Measurements from ENCODE around the gene INTU.
"Not testable (repeated sequence)": the region's sequence is repeated elsewhere in the genome, so short reads cannot be mapped to it uniquely, and the experiment has no call there.

The INTU gene

DNA sequence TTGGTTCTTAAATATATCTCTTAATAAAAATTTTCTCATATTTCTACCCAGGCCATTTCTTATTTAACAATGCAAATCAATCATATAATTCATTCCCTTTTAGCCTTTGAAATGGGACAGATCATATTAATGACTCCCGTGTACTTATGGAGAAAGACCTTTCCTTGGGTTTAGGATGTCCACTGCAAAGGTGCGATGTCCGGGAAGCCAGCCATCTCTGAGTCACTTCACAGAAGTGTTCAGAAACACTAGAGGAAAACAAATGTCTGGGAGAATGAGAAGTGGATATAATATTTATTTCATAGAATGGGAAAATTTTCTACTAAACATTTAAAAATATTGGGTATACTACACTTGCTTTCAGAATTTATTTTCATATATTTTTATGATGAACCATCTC is 15.3 kb downstream of the INTU start:
- no peak for DNase-seq

DNA sequence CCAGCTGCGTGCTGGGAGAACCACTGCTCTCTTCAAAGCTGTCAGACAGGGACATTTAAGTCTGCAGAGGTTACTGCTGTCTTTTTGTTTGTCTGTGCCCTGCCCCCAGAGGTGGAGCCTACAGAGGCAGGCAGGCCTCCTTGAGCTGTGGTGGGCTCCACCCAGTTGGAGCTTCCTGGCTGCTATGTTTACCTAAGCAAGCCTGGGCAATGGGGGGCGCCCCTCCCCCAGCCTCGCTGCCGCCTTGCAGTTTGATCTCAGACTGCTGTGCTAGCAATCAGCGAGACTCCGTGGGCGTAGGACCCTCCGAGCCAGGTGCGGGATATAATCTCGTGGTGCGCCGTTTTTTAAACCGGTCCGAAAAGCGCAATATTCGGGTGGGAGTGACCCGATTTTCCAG is 22.8 kb downstream of the INTU start:
- not testable (repeated sequence) for DNase-seq

DNA sequence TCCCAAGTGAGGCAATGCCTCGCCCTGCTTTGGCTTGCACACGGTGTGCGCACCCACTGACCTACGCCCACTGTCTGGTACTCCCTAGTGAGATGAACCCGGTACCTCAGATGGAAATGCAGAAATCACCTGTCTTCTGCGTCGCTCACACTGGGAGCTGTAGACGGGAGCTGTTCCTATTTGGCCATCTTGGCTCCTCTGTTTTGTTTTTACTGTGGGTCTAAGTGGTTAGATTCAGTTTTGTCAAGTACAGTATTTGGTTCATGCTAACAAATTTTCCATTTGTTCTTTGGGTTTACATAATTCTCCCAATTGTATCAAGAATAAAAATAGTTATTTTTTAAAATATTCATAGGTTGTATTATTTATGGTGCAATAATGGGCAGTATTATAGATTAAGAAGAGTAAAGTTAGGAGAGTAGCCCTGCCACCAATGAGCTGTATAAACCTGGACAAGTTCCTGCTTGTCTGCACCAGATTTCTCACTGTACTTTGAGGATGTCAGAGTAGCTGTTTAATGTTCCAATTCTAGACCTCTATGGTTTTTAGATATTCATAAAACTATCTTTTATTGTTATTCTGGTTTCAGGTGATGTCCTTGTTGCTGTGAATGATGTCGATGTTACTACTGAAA is 23.4 kb downstream of the INTU start:
- no peak for DNase-seq

DNA sequence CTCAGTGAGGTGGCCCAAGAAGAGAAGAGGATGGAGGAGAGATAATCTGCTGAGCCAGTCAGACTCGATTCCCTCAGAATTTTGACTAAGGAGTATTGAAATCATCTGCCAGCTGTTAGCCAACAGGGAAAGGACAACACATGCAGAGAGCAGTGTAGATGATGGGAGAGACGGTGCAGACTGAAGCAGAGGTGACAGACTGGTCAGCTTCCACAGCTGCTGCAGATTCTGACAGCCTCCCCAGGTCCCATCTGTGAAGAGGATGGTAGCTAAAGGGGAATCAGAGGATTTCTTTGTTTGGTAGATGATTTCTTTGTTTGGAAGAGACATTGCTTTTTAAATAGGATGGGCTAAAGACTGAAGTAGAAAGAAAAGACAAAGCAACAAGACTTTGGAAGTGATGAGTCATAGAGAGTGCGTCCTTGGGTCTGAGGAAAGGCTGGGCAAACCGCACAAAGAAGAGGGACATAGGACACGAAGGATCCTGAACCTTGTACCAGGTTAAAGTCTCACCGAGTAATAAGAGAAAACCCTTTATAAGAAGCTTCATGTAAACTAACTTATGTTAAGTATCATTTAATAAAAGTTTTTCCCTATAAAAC is 27.6 kb downstream of the INTU start:
- no peak for DNase-seq

DNA sequence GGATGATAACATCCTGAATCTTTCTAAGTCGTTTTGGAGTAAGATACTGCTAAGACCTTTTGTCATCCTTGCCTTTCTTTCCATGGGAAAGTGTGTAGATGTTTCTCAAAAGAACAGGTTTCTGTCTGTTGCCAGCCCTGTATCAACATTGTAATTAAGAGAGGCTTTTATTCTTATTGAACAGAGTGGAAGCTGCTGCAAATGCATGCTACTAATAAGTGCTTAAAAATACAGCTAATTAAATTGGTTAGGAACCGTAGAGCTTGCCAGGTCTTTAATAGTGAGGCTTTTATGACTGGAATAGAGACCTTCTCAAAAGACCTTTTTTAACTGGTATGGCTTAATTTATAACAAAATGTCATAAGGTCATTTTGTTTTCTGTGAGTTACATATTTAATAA is 34.4 kb downstream of the INTU start:
- DNase-seq, result no peak

DNA sequence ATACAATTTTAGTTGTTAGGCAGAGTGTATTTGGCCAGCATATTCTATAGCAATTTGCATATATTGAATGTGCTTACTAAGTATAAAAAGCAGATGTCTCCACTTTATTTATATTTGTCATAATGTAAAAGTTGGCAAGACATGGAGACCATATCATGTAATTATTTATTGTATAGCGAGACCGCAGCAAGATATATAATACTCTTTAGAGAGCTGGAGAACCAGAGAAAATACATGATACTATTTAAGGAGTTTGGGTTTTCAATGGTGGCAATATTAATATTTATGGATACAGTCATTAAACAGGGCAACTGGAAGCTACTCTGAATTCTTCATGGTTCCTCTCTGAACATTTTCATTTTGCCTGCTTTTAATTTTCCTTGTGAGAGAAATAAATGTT is 35.0 kb downstream of the INTU start:
- no peak for DNase-seq

DNA sequence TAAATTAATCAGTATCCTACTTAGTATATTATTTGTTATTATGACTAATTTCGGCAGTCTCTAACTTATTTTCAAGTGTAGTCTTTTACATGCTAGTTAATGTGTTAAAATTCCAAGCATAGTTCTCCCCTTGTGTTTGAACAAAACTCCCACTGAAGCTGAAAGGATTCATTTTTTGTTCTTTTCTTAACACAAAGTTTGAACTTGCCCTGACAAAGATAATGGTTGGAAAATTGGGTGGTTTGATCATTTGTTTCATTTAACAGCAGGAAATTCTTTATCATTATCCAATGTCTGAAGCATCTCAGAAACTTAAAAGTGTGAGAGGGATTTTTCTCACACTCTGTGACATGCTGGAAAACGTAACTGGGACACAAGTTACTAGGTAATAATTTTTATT is 36.0 kb downstream of the INTU start:
- no peak for DNase-seq

DNA sequence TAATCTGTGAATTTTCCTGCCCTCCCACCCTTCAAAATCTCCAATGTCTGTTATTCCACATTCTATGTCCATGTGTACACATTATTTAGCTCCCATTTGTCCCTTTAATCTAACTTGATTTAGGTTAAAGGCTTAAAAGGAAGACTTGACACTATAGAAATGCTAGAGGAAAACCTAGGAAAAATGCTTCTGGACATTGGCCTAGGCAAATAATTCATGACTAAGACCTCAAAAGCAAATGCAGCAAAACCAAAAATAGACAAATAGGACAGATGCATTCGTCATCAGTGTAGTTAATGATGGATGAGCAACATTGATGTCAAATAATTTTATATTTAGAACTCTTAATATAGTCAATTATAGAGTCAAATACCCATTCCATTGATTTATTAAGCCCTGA is 36.9 kb downstream of the INTU start:
- no peak for DNase-seq

DNA sequence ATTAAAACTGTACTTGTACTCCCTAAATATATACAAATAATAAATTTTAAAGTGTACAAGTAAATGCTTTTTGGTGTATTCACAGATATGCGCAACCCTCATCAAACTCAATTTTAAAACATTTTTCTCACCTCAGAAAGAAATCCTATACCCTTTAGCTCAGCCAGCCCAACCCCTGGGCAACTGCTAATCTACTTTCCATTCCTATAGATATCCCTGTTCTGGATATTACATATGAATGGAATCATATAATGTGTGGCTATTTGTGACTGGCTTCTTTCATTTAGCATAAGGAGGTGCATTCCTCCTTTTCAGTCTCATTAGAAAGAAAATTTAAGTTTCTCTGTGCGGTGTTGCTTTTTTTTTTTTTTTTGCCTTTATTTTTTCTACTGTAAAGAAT is 39.4 kb downstream of the INTU start:
- DNase-seq, result no peak

DNA sequence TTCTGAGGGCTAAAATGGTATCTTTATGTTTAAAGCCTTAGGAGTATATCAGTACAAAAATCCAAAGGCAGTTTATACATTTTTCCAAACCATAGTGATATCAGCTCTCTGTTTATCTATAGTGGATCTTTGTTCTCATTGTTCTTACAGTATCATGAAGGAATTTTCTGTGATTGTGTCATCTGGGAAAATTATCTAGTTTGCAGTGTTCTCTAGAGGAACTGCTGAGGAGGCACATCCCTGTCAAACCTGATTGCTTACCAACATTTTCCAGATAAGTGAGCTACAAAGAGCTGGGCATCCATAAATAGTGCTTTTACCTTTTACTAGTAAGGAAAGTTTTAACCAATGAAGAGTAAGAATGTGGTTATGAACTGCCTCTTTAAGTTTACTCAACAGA is 52.5 kb downstream of the INTU start:
- no peak for DNase-seq

DNA sequence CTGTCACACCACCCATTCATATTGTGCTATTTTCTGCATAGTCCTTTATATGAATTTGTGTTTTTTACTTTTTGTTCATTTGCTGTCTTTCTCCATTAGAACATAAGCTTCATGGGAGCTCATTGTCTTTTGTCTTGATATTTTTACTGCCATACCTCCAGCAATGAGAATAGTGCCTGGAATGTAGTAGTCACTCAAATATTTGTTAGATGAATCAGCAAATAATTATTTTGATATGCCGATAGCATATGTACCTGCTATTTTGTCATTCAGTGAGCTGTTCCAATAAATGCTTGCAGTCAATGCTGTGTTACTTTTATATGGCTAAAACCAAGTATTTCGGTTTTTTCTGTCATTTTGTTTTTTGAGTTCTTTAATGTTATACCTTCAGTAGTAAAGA is 53.9 kb downstream of the INTU start:
- DNase-seq, result no peak

DNA sequence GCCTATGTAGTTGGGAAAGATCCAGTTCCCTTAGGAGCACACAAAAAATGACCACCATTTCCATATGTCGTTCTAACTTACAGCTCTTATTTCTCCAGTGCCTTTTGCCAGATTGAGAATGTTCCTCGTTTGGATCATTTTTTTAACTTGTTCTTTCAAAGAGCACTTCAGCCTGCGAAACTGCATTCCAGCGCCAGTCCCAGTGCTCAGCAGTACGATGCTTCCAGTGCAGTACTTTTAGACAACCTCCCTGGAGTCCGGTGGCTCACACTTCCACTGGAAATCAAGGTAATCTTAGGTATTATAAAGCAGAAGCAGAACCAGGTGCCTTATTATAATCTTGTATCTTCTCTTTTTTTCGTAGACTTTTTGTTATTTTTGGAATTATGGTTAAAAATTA is 54.8 kb downstream of the INTU start:
- DNase-seq, result no peak

DNA sequence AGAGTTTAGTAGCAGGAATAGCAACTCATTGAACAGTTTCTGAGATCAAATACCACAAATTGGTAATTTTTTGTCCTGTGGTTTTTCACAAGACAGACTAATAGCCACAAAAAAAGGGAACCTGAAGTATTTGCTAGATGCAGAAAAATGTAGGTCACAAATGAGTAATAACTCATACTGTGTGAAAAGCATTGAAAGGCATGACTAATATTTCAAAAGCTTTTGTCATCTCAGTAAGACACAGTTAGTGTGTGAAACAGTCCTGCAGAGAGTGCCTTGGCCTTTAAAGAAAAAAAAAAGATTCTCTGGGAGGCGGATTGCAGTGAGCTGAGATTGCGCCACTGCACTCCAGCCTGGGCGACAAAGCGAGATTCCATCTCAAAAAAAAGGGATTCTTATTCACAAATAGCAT is 66.0 kb downstream of the INTU start:
- DNase-seq, result no peak

DNA sequence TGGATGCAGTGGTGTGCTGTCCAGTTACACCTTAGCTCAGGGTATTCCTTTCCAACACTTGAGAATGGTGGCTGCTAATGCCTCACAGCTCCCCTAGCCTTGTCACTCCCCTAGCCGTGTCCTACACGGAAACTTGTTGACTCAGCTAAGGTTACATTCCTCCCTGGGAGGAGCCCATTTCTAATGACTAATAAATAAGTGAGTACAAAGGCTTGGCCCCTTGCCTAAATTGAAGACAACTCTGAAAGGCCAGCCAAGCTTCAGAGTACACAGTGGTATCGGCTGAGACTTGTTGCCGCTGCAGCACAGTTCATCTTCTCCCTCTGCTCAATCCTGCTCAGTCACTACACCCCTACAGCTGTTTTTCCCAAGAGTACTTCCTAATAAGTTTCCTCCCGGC is 76.2 kb downstream of the INTU start:
- DNase-seq, result no peak

DNA sequence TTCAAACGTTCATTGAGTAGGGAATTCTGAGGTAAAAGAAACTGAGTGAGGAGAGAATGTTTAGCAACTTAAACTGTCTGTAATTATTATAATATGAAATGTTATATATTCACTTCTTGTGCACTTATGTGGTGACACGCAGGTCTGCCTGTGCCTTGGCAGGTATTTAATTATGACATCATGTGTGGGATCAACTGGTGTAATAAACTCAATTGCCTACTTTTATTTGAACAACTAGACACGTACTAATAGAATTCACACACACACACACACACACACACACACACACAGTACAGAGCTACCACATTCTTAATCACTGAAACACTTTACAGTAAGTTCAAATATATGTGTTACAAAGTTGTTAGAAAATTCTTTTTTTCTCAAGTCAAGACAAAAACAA is 76.7 kb downstream of the INTU start:
- DNase-seq, result no peak

DNA sequence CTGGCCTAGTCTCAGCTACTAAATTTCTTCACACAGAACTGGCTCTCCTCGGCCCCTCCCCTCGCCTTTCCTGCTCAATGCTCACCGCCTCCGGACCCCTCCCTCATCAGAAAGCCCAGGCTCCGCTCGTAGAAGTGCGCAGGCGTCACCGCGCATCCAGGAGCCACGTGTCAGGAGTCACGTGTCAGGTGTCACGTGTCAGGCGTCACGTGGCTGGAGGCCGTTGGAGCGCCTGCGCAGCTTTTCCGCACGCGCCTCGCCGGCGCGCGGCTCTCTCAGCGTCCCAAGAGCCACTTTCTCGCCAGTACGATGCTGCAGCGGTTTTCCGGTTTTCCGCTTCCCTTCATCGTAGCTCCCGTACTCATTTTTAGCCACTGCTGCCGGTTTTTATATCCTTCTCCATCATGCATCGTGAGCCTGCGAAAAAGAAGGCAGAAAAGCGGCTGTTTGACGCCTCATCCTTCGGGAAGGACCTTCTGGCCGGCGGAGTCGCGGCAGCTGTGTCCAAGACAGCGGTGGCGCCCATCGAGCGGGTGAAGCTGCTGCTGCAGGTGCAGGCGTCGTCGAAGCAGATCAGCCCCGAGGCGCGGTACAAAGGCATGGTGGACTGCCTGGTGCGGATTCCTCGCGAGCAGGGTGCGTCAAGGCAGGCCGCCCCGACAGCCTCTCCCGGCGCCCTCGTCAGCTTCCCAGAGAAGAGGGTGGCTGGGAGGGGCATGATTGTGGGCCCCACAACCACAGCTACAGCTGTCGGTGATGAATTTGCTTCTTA is 97.6 kb downstream of the INTU start, which contains the start of gene SLC25A31:
Gene SLC25A31, plus strand, starts transcription at position 259 of the 772 bp plus-strand sequence. Its CDS starts 146 bp downstream, at position 405.
- DNase-seq, result no peak

DNA sequence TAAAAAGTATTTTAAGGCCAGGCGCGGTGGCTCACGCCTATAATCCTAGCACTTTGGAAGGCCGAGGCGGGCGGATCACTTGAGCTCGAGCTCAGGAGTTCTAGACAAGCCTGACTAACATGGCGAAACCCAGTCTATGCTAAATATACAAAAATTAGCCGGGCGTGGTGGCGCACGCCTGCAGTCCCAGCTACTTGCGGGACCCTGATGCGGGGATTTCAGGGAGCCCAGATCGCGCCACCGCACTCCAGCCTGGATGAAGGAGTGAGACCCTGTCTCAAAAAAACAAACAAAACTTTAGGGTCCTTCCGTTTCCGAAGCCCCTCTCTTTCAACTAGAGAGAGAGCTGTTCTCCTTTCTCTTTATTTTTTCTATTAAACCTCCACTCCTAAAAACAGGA is 98.6 kb downstream of the INTU start:
- DNase-seq, result no peak

DNA sequence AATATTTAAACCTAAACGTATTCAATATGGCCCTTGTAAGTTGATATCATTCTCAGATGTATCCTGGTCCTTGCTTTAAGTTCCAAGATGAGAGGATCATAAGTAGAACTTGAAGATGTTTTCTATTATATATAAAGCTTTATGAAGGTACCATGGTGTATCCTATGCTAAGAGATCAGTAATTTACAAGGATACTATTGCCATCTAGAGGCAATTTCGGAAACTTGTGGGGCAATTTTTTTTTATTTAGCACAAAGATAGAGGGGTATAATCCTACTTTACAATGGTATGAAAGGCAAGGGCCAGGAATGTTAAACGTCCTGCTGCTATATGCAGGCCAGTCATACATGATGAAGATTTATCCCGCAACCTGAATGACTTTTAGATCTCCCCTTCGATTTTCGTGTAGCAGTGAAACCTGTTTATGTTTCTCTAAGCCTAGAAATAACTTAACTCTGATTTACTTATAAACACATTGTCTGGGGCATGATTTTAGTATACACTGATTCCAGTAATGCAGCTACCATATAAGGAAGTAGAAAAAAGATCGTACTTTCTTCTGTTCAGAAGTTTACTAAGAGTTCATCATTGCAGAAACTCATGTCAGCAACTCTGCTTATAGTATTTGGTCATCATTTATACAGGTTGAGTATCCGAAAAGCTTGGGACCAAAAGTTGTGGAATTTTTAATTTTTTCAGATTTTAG is 100.0 kb downstream of the INTU start:
- no peak for DNase-seq

DNA sequence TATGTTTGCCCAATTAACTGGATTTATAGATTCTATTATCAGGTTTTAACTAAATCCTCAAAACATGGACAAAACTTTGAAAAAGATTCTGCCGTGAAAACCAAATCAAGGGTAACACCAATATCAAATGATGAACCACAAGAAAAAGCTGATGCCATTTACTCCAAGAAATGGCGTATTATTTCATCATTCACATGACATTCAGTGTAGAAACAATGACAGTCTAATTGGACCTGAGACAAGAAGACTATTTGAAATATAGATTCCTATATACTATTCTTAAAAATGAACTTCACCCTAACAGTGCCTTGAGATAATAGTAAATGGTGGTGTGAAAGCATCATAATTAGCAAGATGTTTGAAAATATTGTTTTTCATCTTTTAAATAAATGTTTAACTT is 102.2 kb downstream of the INTU start:
- DNase-seq, result no peak

DNA sequence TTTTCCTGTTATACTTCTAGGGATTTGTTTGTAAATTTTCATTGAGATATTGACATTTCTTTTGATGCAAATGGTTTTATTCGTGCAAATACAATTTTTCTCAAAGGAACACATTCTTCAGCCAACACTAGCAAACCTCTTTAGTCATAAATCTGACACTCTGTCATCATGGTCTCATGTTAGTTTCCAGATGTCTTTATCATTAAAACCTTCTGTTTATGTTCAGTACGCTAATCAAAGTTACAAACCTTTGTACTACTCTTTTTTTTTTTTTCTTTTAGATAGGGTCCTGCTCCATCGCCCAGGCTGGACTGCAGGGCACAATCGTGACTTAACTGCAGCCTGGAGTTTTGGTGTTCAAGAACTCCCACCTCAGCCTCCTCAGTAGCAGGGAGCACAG is 104.5 kb downstream of the INTU start:
- DNase-seq, result no peak

DNA sequence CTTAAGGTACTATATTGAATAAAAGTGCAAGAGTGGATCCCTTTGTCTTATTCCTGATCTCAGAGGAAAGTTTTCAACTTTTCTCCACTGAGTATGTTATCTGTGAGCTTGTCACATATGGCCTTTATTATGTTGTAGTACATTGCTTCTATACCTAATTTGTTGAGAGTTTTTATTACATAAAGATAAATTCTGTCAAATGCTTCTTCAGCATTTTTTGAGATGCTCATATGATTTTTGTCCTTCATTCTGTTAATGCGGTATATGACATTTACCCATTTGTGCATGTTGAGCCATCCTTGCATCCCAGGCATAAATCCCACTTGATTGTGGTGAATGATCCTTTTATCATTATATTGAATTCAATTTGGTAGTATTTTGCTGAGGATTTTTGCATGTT is 108.5 kb downstream of the INTU start:
- DNase-seq, result no peak

DNA sequence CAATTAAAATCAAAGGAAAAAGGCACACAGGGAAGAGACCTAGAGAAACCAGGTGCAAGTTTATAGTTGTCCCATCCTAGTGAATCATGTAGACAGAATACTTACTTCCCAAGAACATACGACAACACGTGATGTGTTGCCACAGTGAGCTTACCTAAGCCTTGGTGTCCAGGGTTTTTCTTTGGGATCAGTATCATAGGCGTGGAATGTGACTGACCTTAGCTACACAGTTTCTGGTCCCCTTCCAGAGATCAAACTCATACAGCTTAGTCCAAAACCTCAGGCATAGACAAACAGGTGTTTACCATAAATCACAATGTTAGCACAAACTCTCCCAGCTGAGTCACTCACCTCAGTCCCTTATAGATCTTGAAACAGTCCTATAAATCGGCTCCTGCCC is 115.1 kb downstream of the INTU start:
- DNase-seq, result no peak

DNA sequence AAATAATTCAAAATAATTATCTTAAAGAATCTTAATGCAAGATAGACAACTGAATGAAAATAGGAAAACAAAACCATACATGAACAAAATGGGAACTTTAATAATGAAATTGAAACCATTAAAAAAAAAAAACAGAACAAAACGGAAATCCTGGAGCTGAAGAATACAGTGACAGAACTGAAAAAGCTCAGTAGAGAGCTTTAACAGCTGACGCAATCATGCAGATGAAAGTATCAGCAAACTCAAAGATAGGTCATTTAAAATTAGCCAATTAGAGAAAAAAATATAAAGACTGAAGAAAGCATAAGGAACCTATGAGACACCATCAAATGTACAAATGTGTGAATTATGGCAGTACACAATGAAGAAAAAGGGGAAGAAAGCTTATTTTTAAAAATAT is 116.2 kb downstream of the INTU start:
- DNase-seq, result no peak

DNA sequence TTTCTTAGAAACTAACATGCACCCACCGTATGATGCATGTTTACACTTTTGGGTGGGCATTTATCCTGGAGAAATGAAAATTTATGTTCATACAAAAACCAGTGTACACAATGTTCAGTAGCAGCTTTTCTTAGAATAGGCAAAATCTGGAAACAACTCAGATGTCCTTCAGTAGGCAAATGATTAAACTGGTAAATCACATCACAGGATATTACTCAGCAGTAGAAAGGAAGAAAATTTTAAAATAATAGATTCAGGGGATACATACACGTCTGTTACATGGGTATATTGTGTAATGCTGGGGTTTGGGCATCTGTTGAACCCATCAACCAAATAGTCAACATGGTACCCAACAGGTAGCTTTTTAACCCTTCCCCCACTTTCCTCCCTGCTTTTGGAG is 124.1 kb downstream of the INTU start:
- no peak for DNase-seq

Measured in activated gamma-delta T cell treated with Interleukin-2 at 50 U/mL for 16 hours (primary cell).